ENCODE measurements around the gene SV2B. TPM values are rescaled to one million over a fixed set of nuclear protein-coding genes. Genes with fewer than 3 reads are reported as not detected.

Gene SV2B
- total RNA-seq, 1 experiment from 2014 or later = 1.4 TPM

GRCh38 chr15:91306144-91306543 is 206.1 kb downstream of the SV2B start:
- POLR2A ChIA-PET = no interaction called here
- TF ChIP-seq SOX15 (CRISPR knock-in tag; IDR thresholded peaks at IDR 0.05) (no peak), E2F1 (CRISPR knock-in tag; IDR thresholded peaks at IDR 0.05) (no peak), KAT7 (CRISPR knock-in tag; IDR thresholded peaks at IDR 0.05; ENCODE audit: borderline replicate concordance) (no peak), ZNF532 (CRISPR knock-in tag; IDR thresholded peaks at IDR 0.05; ENCODE audit: borderline replicate concordance) (no peak), ZNF219 (CRISPR knock-in tag; IDR thresholded peaks at IDR 0.05; ENCODE audit: borderline replicate concordance) (no peak), SMAD4 (CRISPR knock-in tag; IDR thresholded peaks at IDR 0.05) (no peak), ZMAT4 (CRISPR knock-in tag; IDR thresholded peaks at IDR 0.05) (no peak), ZNF317 (CRISPR knock-in tag; IDR thresholded peaks at IDR 0.05; ENCODE audit: borderline replicate concordance, low read depth) (no peak), CTCF (IDR thresholded peaks at IDR 0.05) (no peak), PREB (CRISPR knock-in tag; IDR thresholded peaks at IDR 0.05; ENCODE audit: borderline replicate concordance) (no peak), FOXP1 (CRISPR knock-in tag; IDR thresholded peaks at IDR 0.05; ENCODE audit: borderline replicate concordance) (no peak)
- no peaks in the 10 kb centered on the region for H3K36me3 Mint-ChIP-seq
- CTCF ChIA-PET = interaction anchor here (1.7 kb wide), 1 partner anchor 774 kb away, joined by 3 read pairs; no protein-coding TSS in a partner anchor
- peaks cover 18% of the 10 kb centered on the region for H3K4me1 Mint-ChIP-seq
- no peak overlapping the region for H3K27ac Mint-ChIP-seq
- H3K27me3 Mint-ChIP-seq (ENCODE audit: low read depth) = peaks cover 14% of the 10 kb centered on the region
- H3K4me3 Mint-ChIP-seq = no peak overlapping the region
- DNase-seq (ENCODE audit: low spot score) (no peak), ATAC-seq (no peak)
- no peaks in the 10 kb centered on the region for H3K9me3 Mint-ChIP-seq

GRCh38 chr15:91307601-91308000 is 207.5 kb downstream of the SV2B start:
- no peaks in the 10 kb centered on the region for H3K9me3 Mint-ChIP-seq
- DNase-seq (ENCODE audit: low spot score) (no peak), ATAC-seq (no peak)
- ChIA-PET POLR2A (interaction anchor here (0.7 kb wide), 1 partner anchor 208 kb away, joined by 3 read pairs; no protein-coding TSS in a partner anchor), CTCF (interaction anchor here (1.7 kb wide), 1 partner anchor 772 kb away, joined by 3 read pairs; no protein-coding TSS in a partner anchor)
- peaks cover 18% of the 10 kb centered on the region for H3K4me1 Mint-ChIP-seq
- no peaks in the 10 kb centered on the region for H3K36me3 Mint-ChIP-seq
- peaks cover 14% of the 10 kb centered on the region for H3K27me3 Mint-ChIP-seq (ENCODE audit: low read depth)
- H3K4me3 Mint-ChIP-seq = no peak overlapping the region
- H3K27ac Mint-ChIP-seq = no peak overlapping the region
- TF ChIP-seq CREB1 (CRISPR knock-in tag; IDR thresholded peaks at IDR 0.05) = no peak
- TF ChIP-seq TEAD4 (CRISPR knock-in tag; IDR thresholded peaks at IDR 0.05) = no peak
- no peak for TF ChIP-seq ZMAT4 (CRISPR knock-in tag; IDR thresholded peaks at IDR 0.05)
- no peak for TF ChIP-seq ZNF263 (CRISPR knock-in tag; IDR thresholded peaks at IDR 0.05; ENCODE audit: low read depth)
- no peak for TF ChIP-seq ZSCAN18 (CRISPR knock-in tag; IDR thresholded peaks at IDR 0.05)
- TF ChIP-seq JAZF1 (CRISPR knock-in tag; IDR thresholded peaks at IDR 0.05) = no peak
- no peak for TF ChIP-seq MAX (CRISPR knock-in tag; IDR thresholded peaks at IDR 0.05)
- TF ChIP-seq ZNF138 (CRISPR knock-in tag; conservative IDR thresholded peaks at IDR 0.05) = no peak
- TF ChIP-seq FOXP1 (CRISPR knock-in tag; IDR thresholded peaks at IDR 0.05; ENCODE audit: borderline replicate concordance) = no peak
- TF ChIP-seq CREM (CRISPR knock-in tag; IDR thresholded peaks at IDR 0.05) = no peak
- TF ChIP-seq E2F4 (CRISPR knock-in tag; IDR thresholded peaks at IDR 0.05; ENCODE audit: borderline replicate concordance, low read depth) = no peak
- no peak for TF ChIP-seq TEAD1 (CRISPR knock-in tag; IDR thresholded peaks at IDR 0.05)

All from WTC11 (cell line).